H1 (cell line): ENCODE measurements around the gene ARCN1.

Experiments
- ASH2L ChIP-seq: fragments of 200-600, 300-600 bp; sonication (generic); IDR thresholded peaks from one replicate; pipeline ENCODE4 v1.7.1; 2017; ENCODE audit warnings: low read length
- CBX5 ChIP-seq: fragments of 300-800, 300-1000 bp; sonication (generic); IDR thresholded peaks from 2 replicates; pipeline ENCODE4 v1.7.1; 2016; ENCODE audit warnings: antibody characterized with exemption, low read length, low read depth
- CTCF ChIP-seq, 3 experiments: IDR thresholded peaks; 1 replicate in 2 of 3; 2 replicates in 1 of 3; pipeline versions ENCODE4 v1.5.1 to v1.6.1; 2011; ENCODE audit warnings: low read length in 3 of 3, mild to moderate bottlenecking in 3 of 3, inconsistent platforms in 2 of 3, low read depth in 1 of 3, moderate library complexity in 1 of 3; ENCODE audit not compliant: insufficient read depth in 1 of 3; ENCODE audit errors: control extremely low read depth in 1 of 3
- EGR1 ChIP-seq: IDR thresholded peaks from 2 replicates; pipeline ENCODE4 v1.6.1; 2011; ENCODE audit warnings: low read depth, low read length, borderline replicate concordance
- JUND ChIP-seq: IDR thresholded peaks from 2 replicates; pipeline ENCODE4 v1.6.1; 2011; ENCODE audit warnings: mild to moderate bottlenecking, improper control_type of control experiment, low read length
- POLR2A ChIP-seq, 2 experiments: IDR thresholded peaks; 1 replicate in 1 of 2; 2 replicates in 1 of 2; pipeline ENCODE4 v1.6.1; 2011; ENCODE audit warnings: low read depth in 2 of 2, low read length in 2 of 2, mild to moderate bottlenecking in 2 of 2; ENCODE audit errors: control extremely low read depth in 1 of 2
- POLR2AphosphoS5 ChIP-seq: IDR thresholded peaks from 2 replicates; pipeline ENCODE4 v1.6.1; 2011; ENCODE audit warnings: low read depth, low read length
- RAD21 ChIP-seq, 2 experiments: IDR thresholded peaks in 1 of 2; conservative IDR thresholded peaks in 1 of 2; 2 replicates each; pipeline ENCODE4 v1.6.1; 2011; ENCODE audit warnings: low read depth in 2 of 2, low read length in 2 of 2, improper control_type of control experiment in 1 of 2, inconsistent platforms in 1 of 2, mild to moderate bottlenecking in 1 of 2, moderate library complexity in 1 of 2
- RFX5 ChIP-seq: IDR thresholded peaks from 2 replicates; pipeline ENCODE4 v1.6.1; 2011; ENCODE audit warnings: low read depth, low read length, improper control_type of control experiment, borderline replicate concordance
- SIX5 ChIP-seq: IDR thresholded peaks from 2 replicates; pipeline ENCODE4 v1.6.1; 2011; ENCODE audit warnings: mild to moderate bottlenecking, low read depth, low read length
- SUZ12 ChIP-seq: fragments of 200-600 bp; sonication (generic); IDR thresholded peaks from 2 replicates; pipeline ENCODE4 v1.6.1; 2012; ENCODE audit warnings: mild to moderate bottlenecking, inconsistent platforms, low read length, moderate library complexity, mixed read lengths
- TBP ChIP-seq: IDR thresholded peaks from 2 replicates; pipeline ENCODE4 v1.6.1; 2011; ENCODE audit warnings: low read depth, low read length, improper control_type of control experiment

- TF ChIP-seq CTCF (IDR thresholded peaks at IDR 0.05; ENCODE audit: control extremely low read depth in 1 of 3, insufficient read depth in 1 of 3, low read depth in 1 of 3, low read length in 3 of 3) (no peak), RAD21 (IDR thresholded peaks at IDR 0.05 in 1 of 2, conservative IDR thresholded peaks at IDR 0.05 in 1 of 2; ENCODE audit: low read depth in 2 of 2, low read length in 2 of 2) (no peak), POLR2A (IDR thresholded peaks at IDR 0.05; ENCODE audit: control extremely low read depth in 1 of 2, low read depth in 2 of 2, low read length in 2 of 2) (no peak; a peak in 1 of 3 replicates), POLR2AphosphoS5 (no peak), JUND (no peak), TBP (no peak), CBX5 (no peak), EGR1 (peak; percentile 85), SUZ12 (no peak), SIX5 (no peak), ASH2L (peak; percentile 96), RFX5 (no peak)
These were observed 41.3 kb upstream of the ARCN1 start, which contains the start of gene TMEM25 for GRCh38 chr11:118530683-118531596.
